ENCODE measurements around the gene TAF8. TPM values are rescaled to one million over a fixed set of nuclear protein-coding genes. Genes with fewer than 3 reads are reported as not detected.
"Not testable (repeated sequence)": the region's sequence is repeated elsewhere in the genome, so short reads cannot be mapped to it uniquely, and the experiment has no call there.

Gene TAF8
- total RNA-seq: 10 to 100 TPM; 15.8 to 24.0 (median 18.9) TPM

GRCh38 chr6:42050297-42051267, at the start of gene TAF8:
TAF8 (plus strand) TSS chr6:42050524; CDS start chr6:42050542, 18 bp downstream.
- peak; percentile 90 to 98 for DNase-seq (ENCODE audit: low spot score in 2 of 2)
- TF ChIP-seq POLR2A (IDR thresholded peaks at IDR 0.05): peak in 1 of 2 donors; percentile 54
- no peak for TF ChIP-seq CTCF (IDR thresholded peaks at IDR 0.05)
- peak within 1 kb of the TSS; percentile 55 for H3K4me3 ChIP-seq (ENCODE audit: low read depth, poor library complexity, severe bottlenecking)
- WGBS, 2 donors: 1% methylated on average over 38 to 59 of the region's 59 CpGs
- intact Hi-C loops (cut with DNase I; ENCODE audit: low total_unique reads): no loop called here

GRCh38 chr6:42001506-42001905, 48.8 kb upstream of the TAF8 start:
- TF ChIP-seq CTCF (IDR thresholded peaks at IDR 0.05) (no peak), POLR2A (IDR thresholded peaks at IDR 0.05) (no peak)
- DNase-seq (ENCODE audit: low spot score in 2 of 2): peak in 1 of 2 donors; percentile 79
- no peak overlapping the region for H3K4me3 ChIP-seq (ENCODE audit: low read depth, poor library complexity, severe bottlenecking)
- WGBS, 2 donors: 94 to 97% methylated on average over 6 of the region's 6 CpGs
- intact Hi-C loops (cut with DNase I; ENCODE audit: low total_unique reads): no loop called here

- intact Hi-C loops (cut with DNase I; ENCODE audit: low total_unique reads); H3K4me3 ChIP-seq (ENCODE audit: low read depth, poor library complexity, severe bottlenecking); DNase-seq (ENCODE audit: low spot score in 2 of 2): not testable (repeated sequence)
- WGBS, 2 donors: 100% methylated on average over 1 of the region's 1 CpG
Observed at GRCh38 chr6:42003658-42004057, 46.7 kb upstream of the TAF8 start.

- DNase-seq (ENCODE audit: low spot score in 2 of 2): peak in 1 of 2 donors; percentile 59
Observed at GRCh38 chr6:42007286-42008137, 42.8 kb upstream of the TAF8 start.

GRCh38 chr6:42008138-42008528, 42.2 kb upstream of the TAF8 start:
- H3K4me3 ChIP-seq (ENCODE audit: low read depth, poor library complexity, severe bottlenecking); intact Hi-C loops (cut with DNase I; ENCODE audit: low total_unique reads); DNase-seq (ENCODE audit: low spot score in 2 of 2): not testable (repeated sequence)
- 90% methylated on average over 8 of the region's 8 CpGs for WGBS, 2 donors

More at GRCh38 chr6:42007286-42008137, 42.8 kb upstream of the TAF8 start:
- intact Hi-C loops (cut with DNase I; ENCODE audit: low total_unique reads): no loop called here
- TF ChIP-seq POLR2A (IDR thresholded peaks at IDR 0.05) (no peak), CTCF (IDR thresholded peaks at IDR 0.05) (no peak)
- H3K4me3 ChIP-seq (ENCODE audit: low read depth, poor library complexity, severe bottlenecking): no peak overlapping the region
- 72 to 82% methylated on average over 15 of the region's 15 CpGs for WGBS, 2 donors

- TF ChIP-seq CTCF (IDR thresholded peaks at IDR 0.05) (no peak), POLR2A (IDR thresholded peaks at IDR 0.05) (no peak)
- intact Hi-C loops (cut with DNase I; ENCODE audit: low total_unique reads): no loop called here
- DNase-seq (ENCODE audit: low spot score in 2 of 2): peak in 1 of 2 donors; percentile 6
- H3K4me3 ChIP-seq (ENCODE audit: low read depth, poor library complexity, severe bottlenecking): no peak overlapping the region
Observed at GRCh38 chr6:42009844-42010184, 40.5 kb upstream of the TAF8 start.

Measured in lower leg skin (tissue), 4 donors.